ENCODE data around the gene SMYD3.

Gene SMYD3

GRCh38 chr1:245917403-245917802 is 589.7 kb downstream of the SMYD3 start:
- TF ChIP-seq CTCF (IDR thresholded peaks at IDR 0.05; ENCODE audit: low read length) (no peak), EZH2phosphoT487 (IDR thresholded peaks at IDR 0.05; ENCODE audit: low read length) (no peak), EZH2 (optimal IDR thresholded peaks at IDR 0.05; ENCODE audit: low read depth, low read length) (no peak)
- H2AFZ ChIP-seq (ENCODE audit: low read length): no peak overlapping the region
- H3K4me1 ChIP-seq (ENCODE audit: low read length): no peaks in the 10 kb centered on the region
- no peak overlapping the region for H3K4me2 ChIP-seq (ENCODE audit: low read depth, low read length)
- H3K9me3 ChIP-seq (replicated peaks; ENCODE audit: insufficient read depth, low read length): no peaks in the 10 kb centered on the region
- H3K36me3 ChIP-seq (replicated peaks; ENCODE audit: insufficient read depth, low read length): no peaks in the 10 kb centered on the region
- no peak for DNase-seq
- no peak overlapping the region for H3K4me3 ChIP-seq (ENCODE audit: low read length)
- H4K20me1 ChIP-seq (ENCODE audit: insufficient read depth, low read length): no peaks in the 10 kb centered on the region
- H3F3A ChIP-seq (ENCODE audit: insufficient read depth, low read length): no peaks in the 10 kb centered on the region
- no peak overlapping the region for H3K9ac ChIP-seq (ENCODE audit: low read length)
- no peaks in the 10 kb centered on the region for H3K79me2 ChIP-seq (ENCODE audit: low read length)
- no peak overlapping the region for H3K27ac ChIP-seq (ENCODE audit: low read length)
- H3K9me2 ChIP-seq (replicated peaks; ENCODE audit: insufficient read depth, low read length): no peaks in the 10 kb centered on the region
- H3K27me3 ChIP-seq (replicated peaks; ENCODE audit: insufficient read depth, low read length): no peaks in the 10 kb centered on the region

GRCh38 chr1:245915841-245916240 is 591.2 kb downstream of the SMYD3 start:
- Histone ChIP-seq H3K9me2 (replicated peaks; ENCODE audit: insufficient read depth, low read length) (no peaks in the 10 kb centered on the region), H3K9me3 (replicated peaks; ENCODE audit: insufficient read depth, low read length) (no peaks in the 10 kb centered on the region), H4K20me1 (ENCODE audit: insufficient read depth, low read length) (no peaks in the 10 kb centered on the region), H3K4me2 (ENCODE audit: low read depth, low read length) (no peak overlapping the region), H3K27me3 (replicated peaks; ENCODE audit: insufficient read depth, low read length) (no peaks in the 10 kb centered on the region), H3K4me1 (ENCODE audit: low read length) (no peaks in the 10 kb centered on the region), H3K79me2 (ENCODE audit: low read length) (no peaks in the 10 kb centered on the region), H3K9ac (ENCODE audit: low read length) (no peak overlapping the region), H3F3A (ENCODE audit: insufficient read depth, low read length) (no peaks in the 10 kb centered on the region), H3K4me3 (ENCODE audit: low read length) (no peak overlapping the region), H3K27ac (ENCODE audit: low read length) (no peak overlapping the region), H3K36me3 (replicated peaks; ENCODE audit: insufficient read depth, low read length) (no peaks in the 10 kb centered on the region), H2AFZ (ENCODE audit: low read length) (no peak overlapping the region)
- TF ChIP-seq EZH2 (optimal IDR thresholded peaks at IDR 0.05; ENCODE audit: low read depth, low read length): no peak
- no peak for TF ChIP-seq EZH2phosphoT487 (IDR thresholded peaks at IDR 0.05; ENCODE audit: low read length)
- no peak for TF ChIP-seq CTCF (IDR thresholded peaks at IDR 0.05; ENCODE audit: low read length)
- DNase-seq: no peak

GRCh38 chr1:245915406-245915805 is 591.7 kb downstream of the SMYD3 start:
- no peaks in the 10 kb centered on the region for H3F3A ChIP-seq (ENCODE audit: insufficient read depth, low read length)
- no peak overlapping the region for H3K4me2 ChIP-seq (ENCODE audit: low read depth, low read length)
- no peaks in the 10 kb centered on the region for H3K36me3 ChIP-seq (replicated peaks; ENCODE audit: insufficient read depth, low read length)
- H3K27ac ChIP-seq (ENCODE audit: low read length): no peak overlapping the region
- no peaks in the 10 kb centered on the region for H3K9me3 ChIP-seq (replicated peaks; ENCODE audit: insufficient read depth, low read length)
- H4K20me1 ChIP-seq (ENCODE audit: insufficient read depth, low read length): no peaks in the 10 kb centered on the region
- no peaks in the 10 kb centered on the region for H3K9me2 ChIP-seq (replicated peaks; ENCODE audit: insufficient read depth, low read length)
- TF ChIP-seq CTCF (IDR thresholded peaks at IDR 0.05; ENCODE audit: low read length): no peak
- no peak for TF ChIP-seq EZH2phosphoT487 (IDR thresholded peaks at IDR 0.05; ENCODE audit: low read length)
- TF ChIP-seq EZH2 (optimal IDR thresholded peaks at IDR 0.05; ENCODE audit: low read depth, low read length): no peak
- H3K79me2 ChIP-seq (ENCODE audit: low read length): no peaks in the 10 kb centered on the region
- H3K4me3 ChIP-seq (ENCODE audit: low read length): no peak overlapping the region
- no peak for DNase-seq
- H3K27me3 ChIP-seq (replicated peaks; ENCODE audit: insufficient read depth, low read length): no peaks in the 10 kb centered on the region
- H2AFZ ChIP-seq (ENCODE audit: low read length): no peak overlapping the region
- H3K4me1 ChIP-seq (ENCODE audit: low read length): no peaks in the 10 kb centered on the region
- H3K9ac ChIP-seq (ENCODE audit: low read length): no peak overlapping the region
